ENCODE results near the gene HSPG2.

DNA sequence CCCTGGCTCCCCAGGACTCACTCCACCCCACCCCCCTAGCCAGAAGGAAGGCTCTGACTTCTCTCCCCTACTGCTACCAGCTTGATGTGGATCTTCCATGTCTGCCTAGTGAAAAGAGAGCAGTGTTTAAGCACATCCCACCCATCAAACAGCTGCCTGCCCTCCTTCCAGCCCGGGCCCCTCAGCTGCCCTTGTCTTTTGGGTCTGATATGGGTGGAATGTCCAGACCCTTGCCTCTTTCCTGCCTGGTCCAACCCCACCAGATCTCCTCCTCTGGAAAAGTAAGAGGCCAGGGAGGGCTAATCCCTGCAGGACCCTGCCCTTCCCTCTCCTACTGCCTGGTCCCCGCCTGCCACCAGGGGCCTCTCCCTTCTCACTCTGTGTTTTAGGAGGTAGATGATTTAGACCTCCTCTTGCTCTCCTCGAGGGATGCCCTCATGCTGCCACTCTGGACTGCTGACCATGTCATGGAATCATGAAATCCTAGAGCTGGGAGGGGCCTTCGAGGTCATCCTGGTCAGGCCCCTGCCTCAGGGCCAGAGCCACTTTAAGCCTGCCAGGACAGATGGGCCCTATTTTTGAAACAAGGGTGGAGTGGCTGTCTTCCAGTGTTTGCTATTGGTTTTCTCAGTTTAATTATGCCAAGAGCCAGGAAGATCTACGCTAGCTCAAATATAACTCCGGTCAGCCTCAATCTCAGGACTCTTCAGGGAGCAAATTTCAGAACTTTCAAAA is 15.8 kb upstream of the HSPG2 start:
- TF ChIP-seq, protein P1, sequence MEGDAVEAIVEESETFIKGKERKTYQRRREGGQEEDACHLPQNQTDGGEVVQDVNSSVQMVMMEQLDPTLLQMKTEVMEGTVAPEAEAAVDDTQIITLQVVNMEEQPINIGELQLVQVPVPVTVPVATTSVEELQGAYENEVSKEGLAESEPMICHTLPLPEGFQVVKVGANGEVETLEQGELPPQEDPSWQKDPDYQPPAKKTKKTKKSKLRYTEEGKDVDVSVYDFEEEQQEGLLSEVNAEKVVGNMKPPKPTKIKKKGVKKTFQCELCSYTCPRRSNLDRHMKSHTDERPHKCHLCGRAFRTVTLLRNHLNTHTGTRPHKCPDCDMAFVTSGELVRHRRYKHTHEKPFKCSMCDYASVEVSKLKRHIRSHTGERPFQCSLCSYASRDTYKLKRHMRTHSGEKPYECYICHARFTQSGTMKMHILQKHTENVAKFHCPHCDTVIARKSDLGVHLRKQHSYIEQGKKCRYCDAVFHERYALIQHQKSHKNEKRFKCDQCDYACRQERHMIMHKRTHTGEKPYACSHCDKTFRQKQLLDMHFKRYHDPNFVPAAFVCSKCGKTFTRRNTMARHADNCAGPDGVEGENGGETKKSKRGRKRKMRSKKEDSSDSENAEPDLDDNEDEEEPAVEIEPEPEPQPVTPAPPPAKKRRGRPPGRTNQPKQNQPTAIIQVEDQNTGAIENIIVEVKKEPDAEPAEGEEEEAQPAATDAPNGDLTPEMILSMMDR (conservative IDR thresholded peaks at IDR 0.05; ENCODE audit: low read length), result no peak
- no peak for TF ChIP-seq EZH2phosphoT487 (IDR thresholded peaks at IDR 0.05; ENCODE audit: borderline replicate concordance, low read depth, low read length)
